Islet of Langerhans (tissue), 1 donor: ENCODE measurements around the gene BLNK.
"Not testable (repeated sequence)": the region's sequence is repeated elsewhere in the genome, so short reads cannot be mapped to it uniquely, and the experiment has no call there.

Experiments used
- FAIRE-seq: peaks from one replicate; lab custom pipeline; 2011; peaks lifted over from hg19 to GRCh38; lab: Jason Lieb, UNC

Gene BLNK

DNA sequence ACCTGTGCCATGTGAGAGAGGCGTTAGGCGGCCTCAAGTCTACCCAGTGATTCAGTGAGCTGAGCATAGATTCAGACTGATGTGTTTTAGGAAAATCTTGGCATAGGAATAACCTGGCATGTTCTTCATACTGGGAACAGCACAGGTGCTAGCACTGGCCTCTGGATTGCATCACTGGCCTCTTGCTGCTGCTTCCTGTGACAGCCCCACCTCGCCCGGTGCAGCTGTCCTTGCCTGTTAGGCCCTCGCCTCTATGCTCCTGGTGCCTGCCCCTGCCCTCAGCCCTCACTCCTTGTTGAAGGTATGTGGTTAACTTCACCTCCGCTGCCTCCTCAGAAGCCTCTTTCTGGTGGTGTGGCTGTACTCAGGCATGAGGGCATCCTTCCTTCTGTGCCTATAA is 46.2 kb downstream of the BLNK start:
- no peak for FAIRE-seq

DNA sequence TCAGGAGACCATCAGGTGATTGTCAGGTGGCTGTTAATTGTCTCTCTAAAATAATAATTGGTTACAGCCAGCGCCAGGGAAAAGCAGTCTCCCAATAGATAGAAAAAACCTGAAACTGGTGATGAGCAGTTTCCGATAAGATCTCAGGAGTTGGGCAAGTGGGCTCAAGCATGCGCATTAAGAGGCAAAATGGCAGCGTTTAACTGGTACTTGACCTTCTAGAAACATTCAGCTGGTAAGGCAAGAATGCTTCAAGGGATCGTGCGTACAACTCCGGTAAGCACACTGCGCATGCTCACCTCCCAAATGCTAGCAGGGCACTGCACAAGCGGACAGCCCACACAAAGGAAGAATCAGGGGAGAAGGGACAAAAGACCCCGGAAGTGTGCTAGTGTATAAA is 48.5 kb downstream of the BLNK start:
- no peak for FAIRE-seq

DNA sequence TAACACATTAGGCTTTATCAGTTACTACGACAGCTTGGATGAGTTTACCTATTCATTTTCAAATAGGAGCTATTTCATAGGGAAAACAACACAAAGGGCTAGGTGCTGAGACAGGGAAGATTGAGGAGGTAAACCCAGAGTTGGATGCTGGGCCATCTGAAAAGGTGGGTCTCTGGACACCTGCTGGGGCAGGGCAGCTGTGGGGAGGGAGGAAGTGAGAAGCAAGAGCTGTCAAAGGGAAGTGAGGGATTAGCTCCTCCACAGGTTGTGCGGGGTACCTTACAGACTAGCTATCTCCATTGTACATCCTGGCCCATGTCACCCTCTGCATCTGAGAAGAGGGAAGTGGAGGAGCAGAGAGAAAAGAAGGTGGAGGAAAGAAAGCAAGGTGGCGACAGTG is 48.9 kb downstream of the BLNK start:
- FAIRE-seq, result no peak

DNA sequence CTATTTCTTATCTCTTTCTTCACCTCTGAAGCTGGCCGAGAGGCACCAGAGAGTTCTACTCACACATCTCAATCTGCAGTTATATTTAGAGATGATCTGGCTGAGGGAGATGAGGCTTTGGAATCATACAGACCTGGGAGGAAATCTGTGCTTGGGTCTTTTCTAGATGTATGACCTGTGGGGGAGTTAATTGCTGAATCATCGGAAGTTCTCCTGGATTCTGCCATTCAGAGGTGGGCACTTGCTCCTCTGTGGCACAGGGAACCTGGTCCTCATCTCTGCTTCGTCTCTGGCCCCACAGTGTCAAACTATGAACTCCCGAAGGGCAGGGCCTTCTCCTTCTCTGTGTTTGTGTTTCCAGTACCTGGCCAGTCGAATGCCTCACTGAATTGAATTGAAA is 52.5 kb downstream of the BLNK start:
- no peak for FAIRE-seq

DNA sequence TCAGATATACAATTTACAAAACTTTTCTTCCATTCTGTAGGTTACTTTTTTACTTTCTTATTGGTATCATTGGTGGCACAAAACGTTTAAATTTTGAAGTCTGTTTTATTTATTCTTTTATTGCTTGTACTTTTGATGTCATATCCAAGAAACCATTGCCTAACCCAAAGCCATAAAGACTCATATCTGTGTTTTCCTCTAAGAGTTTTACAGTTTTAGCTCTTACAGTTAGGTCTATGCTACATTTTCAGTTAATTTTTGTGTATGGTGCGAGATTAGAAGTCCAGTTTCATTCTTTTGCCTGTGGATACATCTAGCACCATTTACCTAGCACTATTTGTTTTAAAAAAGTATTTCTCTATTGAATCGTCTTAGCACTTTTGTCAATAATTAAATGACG is 53.7 kb downstream of the BLNK start:
- no peak for FAIRE-seq

DNA sequence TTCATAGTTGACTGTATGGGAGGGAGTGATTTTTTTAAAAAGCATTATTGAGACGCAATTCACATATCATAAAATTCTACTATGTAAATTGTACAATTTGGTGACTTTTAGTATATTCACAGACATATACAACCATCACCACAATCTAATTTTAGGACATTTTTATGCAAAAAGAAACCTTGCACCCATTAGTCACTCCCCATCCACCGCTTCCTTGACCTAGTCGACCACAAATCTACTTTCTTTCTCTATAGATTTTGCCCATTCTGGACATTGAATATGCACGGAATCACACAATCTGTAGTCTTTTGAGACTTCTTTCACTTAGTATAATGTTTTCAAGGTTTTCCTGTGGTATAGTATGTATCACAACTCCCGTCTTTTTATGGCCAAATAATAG is 54.6 kb downstream of the BLNK start:
- no peak for FAIRE-seq

DNA sequence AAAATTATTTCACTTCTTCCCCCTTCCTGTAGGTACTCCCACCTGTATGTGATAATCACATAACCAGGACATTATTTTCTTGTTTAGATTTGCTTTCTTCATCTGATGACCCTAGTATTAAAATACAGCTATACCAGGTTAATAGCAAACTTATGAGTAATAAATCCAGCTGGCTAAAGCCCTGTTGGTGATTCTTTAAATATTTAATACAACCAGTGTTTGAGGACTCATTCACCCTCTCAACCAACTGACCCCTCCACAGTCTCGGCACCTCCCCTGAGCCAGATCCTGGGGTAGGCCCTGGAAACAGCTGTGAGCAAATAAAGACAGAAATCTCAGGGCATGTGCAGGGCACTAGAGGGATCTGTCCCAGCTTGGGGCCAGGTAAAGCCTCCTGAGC is 58.5 kb downstream of the BLNK start:
- no peak for FAIRE-seq

DNA sequence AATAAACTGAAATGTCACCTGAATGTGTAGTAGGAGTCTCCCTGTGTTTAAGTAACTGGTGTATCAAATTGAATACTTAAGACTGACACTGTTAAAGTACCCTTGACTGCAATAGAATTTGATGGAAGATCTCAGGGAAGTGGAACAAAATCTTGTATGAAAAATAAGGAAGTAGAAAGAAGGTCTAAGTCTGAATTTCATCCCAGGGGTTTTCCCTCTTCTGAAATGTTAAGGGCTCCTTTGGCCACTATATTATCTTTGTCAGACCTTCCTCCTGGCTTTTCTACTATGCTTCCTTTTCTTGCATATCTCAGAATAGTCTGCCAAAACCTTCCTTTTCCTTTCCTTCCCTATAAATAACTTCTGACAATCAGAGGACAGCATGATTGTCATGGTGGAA is 59.6 kb downstream of the BLNK start:
- FAIRE-seq, result no peak

DNA sequence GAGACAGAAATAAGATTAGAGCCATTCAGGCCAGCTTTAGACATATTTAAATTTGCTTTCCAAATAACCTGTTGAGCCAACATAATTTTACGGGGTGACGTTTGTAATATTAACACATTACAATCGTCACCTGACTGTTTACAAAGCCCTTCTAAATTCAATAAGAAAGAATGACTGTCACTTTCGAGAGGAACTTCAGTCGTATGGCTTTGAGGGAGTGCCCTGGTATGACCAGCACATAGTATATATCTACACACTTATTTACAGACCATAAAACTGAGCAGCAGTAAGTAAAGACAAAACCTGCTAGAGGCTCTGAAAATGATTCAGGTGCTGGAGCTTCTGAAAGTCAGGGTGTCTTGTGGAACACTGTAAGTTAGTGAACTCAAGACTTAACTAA is 62.4 kb downstream of the BLNK start:
- no peak for FAIRE-seq

DNA sequence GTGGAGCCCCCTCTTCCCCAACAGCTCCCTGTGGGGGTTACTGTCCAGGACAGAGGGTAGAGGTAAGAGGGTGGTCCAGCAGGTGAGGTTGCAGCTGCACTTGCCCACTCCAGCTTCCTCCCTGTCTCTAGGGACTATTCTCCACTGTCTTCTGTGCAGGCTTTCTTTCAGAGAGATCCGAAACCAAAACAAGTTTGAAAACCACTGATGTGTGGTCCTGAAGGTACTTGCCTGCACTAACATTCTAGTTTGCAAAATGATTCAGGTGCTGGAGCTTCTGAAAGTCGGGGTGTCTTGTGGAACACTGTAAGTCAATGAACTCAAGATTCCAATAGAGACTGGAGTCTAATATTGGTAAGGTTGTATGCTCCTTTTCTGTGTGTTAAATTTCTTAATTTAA is 63.1 kb downstream of the BLNK start:
- FAIRE-seq, result no peak

DNA sequence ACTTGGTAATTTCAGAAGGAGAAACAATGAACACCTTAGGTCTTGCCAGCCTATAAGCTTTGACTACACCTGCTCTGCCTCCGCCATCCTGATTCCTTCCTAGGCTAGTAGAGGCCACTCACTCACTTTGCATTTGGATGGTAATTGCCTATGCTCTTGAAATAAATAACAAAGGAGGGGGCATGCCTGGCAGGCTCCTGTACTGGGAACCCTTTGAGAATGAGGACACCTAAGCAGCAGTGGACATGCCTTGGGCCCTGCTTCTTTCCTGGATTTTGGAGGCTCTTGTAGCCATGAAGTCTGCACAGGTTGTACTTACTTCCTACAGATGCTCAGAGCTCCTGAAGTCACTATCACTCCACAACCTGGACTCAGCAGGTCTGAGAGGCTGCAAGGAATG is 65.8 kb downstream of the BLNK start:
- no peak for FAIRE-seq

DNA sequence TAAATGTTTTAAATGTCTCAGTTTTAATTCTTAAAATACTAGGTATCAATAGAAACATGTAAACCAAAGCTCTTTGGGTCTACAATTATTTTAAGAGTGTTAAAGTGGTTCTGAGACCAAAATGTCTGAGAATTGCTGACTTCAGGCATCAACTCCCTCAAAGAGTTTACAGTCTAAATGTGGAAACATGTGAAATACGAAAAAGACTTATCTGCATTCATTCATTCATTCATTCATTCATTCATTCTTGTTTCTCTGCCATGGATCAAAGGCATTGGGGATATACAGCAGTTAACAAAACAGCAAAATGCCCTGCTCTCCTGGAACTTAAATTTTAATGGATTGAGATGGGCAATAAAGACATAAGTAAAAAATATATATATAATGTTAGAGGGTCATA is 69.8 kb downstream of the BLNK start:
- FAIRE-seq, result no peak

DNA sequence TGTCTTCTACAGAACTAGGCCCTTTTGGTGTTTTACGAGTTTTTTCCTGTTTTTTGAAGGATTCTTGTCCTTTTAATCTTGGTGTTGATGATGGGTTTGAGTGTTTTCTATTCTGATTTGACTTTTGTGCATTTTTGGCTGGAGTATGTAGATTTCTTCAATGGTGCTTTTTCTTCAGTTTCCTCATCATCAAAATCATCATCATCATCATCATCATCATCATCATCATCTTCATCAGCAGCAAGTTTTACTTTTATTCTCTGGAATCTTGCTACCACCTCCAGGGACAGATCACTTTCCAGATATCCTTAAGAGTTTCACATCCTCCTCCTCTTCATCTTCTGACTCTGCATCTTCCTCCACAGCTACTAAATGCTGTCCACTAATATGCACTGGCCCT is 81.9 kb downstream of the BLNK start:
- FAIRE-seq, result not testable (repeated sequence)

DNA sequence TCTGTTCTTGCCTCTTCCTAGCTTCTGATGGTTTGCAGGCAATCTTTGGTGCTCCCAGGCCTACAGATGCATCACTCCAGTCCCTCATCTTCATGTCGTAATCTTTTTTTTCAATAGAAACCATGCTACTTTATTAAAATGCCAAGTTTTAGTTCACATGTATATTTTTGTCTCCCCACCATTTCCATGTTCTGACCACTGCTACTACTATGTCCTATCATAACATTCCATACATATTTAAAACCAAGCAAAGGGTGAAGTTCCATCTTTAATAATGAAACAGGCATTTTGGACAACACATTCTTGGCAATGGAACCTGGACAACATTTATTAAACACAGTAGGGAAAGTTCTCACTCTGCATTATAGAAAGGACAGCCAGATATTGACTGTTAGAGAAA is 82.5 kb downstream of the BLNK start:
- no peak for FAIRE-seq

DNA sequence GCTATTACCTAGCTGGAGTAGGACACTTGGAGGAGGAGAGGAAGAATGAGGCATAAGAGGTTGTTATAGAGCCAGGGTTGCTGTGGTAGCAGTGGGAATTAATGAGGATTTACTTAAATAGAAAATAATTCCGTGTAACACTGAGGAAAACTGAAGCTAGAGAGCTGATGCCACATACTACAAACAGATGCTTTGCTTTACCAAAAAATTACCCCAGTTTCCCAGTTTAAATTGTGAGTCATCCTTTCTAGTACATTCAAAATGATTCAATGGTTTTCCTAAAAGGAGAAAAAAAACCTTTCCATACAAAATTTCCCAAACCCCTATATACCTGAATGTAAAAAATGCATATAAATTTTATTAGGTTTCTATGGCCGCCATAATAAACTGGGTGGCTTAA is 82.9 kb downstream of the BLNK start:
- FAIRE-seq, result no peak

DNA sequence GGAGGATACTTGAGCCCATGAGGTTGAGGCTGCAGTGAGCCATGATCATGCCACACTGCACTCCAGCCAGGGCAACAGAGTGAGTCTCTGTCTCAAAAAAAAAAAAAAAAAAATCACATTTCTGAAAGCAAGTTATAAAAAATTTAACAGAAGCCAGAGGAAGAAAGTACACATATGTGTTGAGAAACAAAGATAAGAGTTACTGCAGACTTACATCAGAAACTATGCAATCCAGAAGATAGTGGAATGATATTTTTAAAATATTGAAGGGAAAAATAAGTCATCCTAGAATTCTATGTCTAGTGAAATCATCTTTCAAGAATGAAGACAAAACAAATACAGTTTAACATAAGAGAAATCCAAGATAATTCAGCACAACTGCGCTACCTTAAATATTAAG is 94.4 kb downstream of the BLNK start:
- no peak for FAIRE-seq

DNA sequence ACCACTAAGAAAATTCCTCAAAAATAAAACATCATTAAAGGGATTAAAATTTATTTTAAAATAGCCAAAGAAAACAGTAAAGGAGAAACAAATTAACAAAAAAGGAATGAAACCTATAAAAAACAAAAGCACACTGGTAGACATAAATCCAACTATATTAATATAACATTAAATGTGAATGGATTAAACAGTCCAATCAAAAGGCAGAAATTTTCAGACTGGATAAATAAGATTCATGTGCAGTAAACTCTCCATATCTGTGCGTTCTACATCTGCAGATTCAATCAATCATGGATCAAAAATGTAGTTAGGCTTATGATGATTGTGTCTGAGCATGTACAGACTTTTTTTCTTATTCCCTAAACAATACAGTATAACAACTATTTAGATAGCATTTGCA is 98.7 kb downstream of the BLNK start:
- FAIRE-seq, result peak; percentile 60

DNA sequence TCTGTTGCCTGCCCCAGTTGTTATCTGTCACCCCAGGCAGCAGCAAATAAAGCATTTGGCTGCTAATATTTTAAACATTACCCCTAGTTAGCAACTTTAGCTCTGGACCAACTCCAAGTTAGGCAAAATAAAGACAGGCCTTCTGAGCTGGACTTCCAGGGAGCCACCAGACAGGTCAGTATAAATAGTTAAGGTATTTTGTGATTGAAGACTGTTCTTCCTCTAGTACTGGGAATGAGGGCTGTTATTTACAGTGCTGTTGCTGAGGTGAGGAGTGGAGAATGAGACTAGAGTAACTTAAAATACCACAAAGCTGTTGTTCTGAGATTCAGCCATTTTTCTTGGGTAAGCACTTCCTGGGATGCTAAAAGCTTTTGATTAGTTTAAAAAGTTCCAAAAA is 101.1 kb downstream of the BLNK start:
- FAIRE-seq, result no peak

DNA sequence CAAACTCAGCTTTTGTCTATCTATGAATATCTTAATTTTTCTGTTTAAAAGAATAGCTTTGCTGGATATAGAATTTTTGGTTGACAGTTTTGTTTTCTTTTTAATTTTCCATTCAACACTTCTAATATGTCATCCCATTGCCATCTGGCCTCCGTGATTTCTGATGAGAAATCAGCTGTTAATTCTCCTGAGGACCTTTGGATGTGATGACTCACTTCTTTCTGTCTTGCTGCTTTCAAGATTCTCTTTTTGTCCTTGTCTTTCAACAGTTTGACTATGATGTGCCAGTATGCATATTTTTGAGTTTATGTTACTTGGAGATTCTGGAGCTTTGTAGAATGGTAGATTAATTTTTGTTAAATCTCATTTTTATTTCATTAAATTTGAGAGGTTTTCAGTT is 102.8 kb downstream of the BLNK start:
- FAIRE-seq, result no peak

DNA sequence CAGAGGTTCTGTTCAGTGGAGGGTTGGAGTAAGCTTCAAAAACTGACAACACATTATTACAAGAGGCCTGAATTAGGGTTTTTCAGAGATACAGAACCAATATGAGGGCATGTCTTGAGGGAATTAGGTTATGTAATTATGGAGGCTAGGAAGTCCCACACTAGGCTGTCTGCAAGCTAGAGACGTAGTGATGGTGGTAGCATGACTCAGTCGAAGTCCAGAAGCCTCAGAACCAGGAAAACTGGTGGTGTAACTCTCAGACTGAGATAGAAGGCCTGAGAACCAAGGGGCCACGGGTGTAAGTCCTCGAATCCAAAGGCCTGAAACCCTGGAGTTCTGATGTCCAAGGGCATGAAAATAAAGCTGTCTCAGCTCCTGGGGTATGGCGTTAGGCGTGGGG is 105.6 kb downstream of the BLNK start:
- FAIRE-seq, result no peak

DNA sequence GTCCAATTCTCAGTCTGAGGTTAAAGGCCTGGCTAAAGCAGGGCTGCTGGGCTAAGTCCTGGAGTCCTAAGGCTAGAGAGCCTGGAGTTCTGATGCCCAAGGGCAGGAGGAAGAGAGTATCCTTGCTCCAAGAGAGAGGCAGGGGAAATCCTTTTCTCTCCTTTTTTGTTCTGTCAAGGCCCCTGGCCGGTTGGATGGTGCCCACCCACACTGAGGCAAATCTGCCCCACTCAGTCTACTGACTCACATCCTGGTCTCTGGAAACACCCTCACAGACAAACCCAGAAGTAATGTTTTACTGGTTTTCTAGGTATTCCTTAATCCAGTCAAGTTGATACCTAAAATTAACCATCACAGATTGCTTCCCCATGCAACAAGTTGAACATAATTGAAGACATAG is 118.3 kb downstream of the BLNK start:
- FAIRE-seq, result no peak

DNA sequence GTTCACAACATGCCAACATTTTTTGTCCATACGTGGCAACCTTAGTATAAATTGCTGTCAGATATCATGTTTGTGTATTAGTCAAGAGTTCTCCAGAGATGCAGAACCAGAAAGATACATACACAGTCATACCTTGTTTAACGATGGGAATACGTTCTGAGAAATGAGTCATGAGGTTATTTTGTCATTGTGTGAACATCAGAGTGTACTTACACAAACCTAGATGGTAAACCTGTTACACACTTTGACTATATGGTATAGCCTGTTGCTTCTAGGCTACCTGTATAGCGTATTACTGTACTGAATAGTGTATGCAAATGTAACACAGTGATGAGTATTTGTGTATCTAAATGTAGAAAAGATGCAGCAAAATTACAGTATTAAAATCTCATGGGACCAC is 118.9 kb downstream of the BLNK start:
- no peak for FAIRE-seq
